ENCODE measurements around the gene EXOC6B.

EXOC6B gene

DNA sequence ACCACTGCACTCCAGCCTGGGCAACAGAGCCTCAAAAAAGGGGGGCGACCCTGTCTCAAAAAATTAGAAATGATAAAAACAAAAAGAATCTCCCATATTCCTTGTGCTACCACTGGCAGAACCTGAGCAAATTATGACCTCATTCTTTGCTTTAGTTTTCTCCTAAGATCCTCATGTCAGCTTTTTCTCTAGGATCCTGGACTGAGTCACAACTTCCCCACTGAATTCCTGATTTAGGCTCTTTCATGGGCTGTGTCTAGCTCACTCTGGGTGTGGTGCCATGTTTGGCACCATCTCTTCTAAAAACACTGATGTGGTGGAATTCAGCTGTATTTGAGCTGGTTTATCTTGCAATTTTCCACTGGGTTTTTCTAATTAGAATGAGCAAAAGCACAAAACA is 37.1 kb downstream of the EXOC6B start:
- Histone ChIP-seq H3K9ac (ENCODE audit: low read depth, low read length) (no peak overlapping the region), H3K9me3 (ENCODE audit: control insufficient read depth, insufficient read depth, low read length) (0 out of 2 replicates have a peak, but pooled peaks cover 4% of the 10 kb centered on the region), H3K4me1 (ENCODE audit: control insufficient read depth, insufficient read depth, low read length) (no peaks in the 10 kb centered on the region), H3K27ac (ENCODE audit: low read depth, low read length) (no peak overlapping the region), H3K36me3 (ENCODE audit: control insufficient read depth, insufficient read depth, low read length) (peaks cover 5% of the 10 kb centered on the region; the same call in 1 of the 2 replicates), H3K27me3 (ENCODE audit: control insufficient read depth, insufficient read depth, low read length) (no peaks in the 10 kb centered on the region), H3K4me3 (ENCODE audit: low read depth, low read length) (no peak overlapping the region)

DNA sequence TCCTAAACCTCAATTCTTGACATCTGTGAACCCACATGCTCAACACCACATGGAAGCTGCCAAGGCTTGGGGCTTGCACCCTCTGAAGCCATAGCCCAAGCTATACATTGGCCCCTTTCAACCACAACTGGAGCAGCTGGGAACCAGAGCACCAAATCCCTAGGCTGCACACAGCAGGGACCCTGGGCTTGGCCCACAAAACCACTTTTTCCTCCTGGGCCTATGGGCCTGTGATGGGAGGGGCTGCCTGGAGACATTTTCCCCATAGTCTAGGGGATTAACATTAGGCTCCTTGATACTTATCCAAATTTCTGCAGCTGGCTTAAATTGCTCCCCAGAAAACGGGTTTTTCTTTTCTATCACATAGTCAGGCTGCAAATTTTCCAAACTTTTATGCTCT is 40.3 kb downstream of the EXOC6B start:
- H3K9ac ChIP-seq (ENCODE audit: low read depth, low read length): no peak overlapping the region
- H3K4me1 ChIP-seq (ENCODE audit: control insufficient read depth, insufficient read depth, low read length): peaks cover 9% of the 10 kb centered on the region
- no peak overlapping the region for H3K4me3 ChIP-seq (ENCODE audit: low read depth, low read length)
- H3K27me3 ChIP-seq (ENCODE audit: control insufficient read depth, insufficient read depth, low read length): no peaks in the 10 kb centered on the region
- 0 out of 2 replicates have a peak, but pooled peaks cover 4% of the 10 kb centered on the region for H3K9me3 ChIP-seq (ENCODE audit: control insufficient read depth, insufficient read depth, low read length)
- H3K27ac ChIP-seq (ENCODE audit: low read depth, low read length): no peak overlapping the region
- H3K36me3 ChIP-seq (ENCODE audit: control insufficient read depth, insufficient read depth, low read length): peaks cover 5% of the 10 kb centered on the region; the same call in 1 of the 2 replicates

DNA sequence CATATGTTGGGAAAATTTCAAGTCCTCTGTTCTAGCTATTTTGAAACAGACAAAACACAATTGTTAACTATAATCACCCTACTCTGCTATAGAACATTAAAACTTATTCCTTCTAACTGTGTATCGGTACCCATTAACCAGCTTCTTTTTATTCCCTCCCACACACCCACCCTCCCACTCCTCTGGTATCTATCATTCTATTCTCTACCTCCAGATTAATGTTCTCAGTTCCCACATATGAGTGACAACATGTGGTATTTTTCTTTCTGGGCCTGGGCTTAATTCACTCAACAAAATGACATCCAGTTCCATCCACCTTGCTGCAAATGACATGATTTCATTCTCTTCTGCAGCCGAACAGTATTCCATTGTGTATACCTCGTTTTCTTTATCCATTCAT is 43.3 kb downstream of the EXOC6B start:
- Histone ChIP-seq H3K4me1 (ENCODE audit: control insufficient read depth, insufficient read depth, low read length) (peaks cover 10% of the 10 kb centered on the region), H3K9ac (ENCODE audit: low read depth, low read length) (no peak overlapping the region), H3K4me3 (ENCODE audit: low read depth, low read length) (no peak overlapping the region), H3K9me3 (ENCODE audit: control insufficient read depth, insufficient read depth, low read length) (0 out of 2 replicates have a peak, but pooled peaks cover 4% of the 10 kb centered on the region), H3K27ac (ENCODE audit: low read depth, low read length) (no peak overlapping the region), H3K36me3 (ENCODE audit: control insufficient read depth, insufficient read depth, low read length) (peaks cover 5% of the 10 kb centered on the region; the same call in 1 of the 2 replicates), H3K27me3 (ENCODE audit: control insufficient read depth, insufficient read depth, low read length) (no peaks in the 10 kb centered on the region)

DNA sequence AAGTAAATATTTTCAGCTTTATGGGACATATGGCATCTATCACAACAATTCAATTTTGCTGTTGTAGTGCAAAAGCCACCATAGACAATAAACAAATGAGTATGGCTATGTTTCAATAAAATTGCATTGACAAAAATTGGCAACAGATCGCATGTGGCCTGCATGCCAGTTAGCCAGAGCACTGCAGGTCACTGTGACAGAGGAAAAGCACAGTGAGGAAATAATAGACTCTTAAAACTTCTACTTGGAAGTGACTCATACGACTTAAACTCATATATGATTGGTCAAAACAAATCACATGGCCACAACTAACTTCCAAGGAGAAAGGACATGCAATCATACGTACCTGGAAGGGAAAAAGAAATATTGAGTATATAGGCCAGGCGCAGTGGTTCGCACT is 44.4 kb downstream of the EXOC6B start:
- Histone ChIP-seq H3K9me3 (ENCODE audit: control insufficient read depth, insufficient read depth, low read length) (0 out of 2 replicates have a peak, but pooled peaks cover 4% of the 10 kb centered on the region), H3K27me3 (ENCODE audit: control insufficient read depth, insufficient read depth, low read length) (no peaks in the 10 kb centered on the region), H3K36me3 (ENCODE audit: control insufficient read depth, insufficient read depth, low read length) (peaks cover 5% of the 10 kb centered on the region; the same call in 1 of the 2 replicates), H3K27ac (ENCODE audit: low read depth, low read length) (no peak overlapping the region), H3K4me3 (ENCODE audit: low read depth, low read length) (no peak overlapping the region), H3K4me1 (ENCODE audit: control insufficient read depth, insufficient read depth, low read length) (peaks cover 10% of the 10 kb centered on the region), H3K9ac (ENCODE audit: low read depth, low read length) (no peak overlapping the region)

DNA sequence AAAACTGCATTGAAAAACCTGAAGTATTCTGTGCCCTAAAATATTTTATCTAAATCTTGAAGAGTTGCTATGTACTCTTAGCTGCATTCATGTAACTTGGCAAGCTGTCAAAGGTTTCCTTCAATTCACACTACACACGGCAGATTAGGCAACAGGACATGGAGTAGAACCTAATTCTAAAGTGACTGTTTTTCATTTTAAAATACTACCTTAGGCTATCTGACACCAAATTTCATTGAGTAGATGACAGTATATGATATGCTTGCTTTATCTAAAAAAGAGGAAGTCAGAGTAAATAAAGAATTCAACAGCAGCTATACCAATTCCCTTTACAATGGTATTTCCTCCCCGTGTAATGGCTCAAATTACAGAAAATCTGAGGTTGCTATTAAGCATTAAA is 45.4 kb downstream of the EXOC6B start:
- Histone ChIP-seq H3K4me1 (ENCODE audit: control insufficient read depth, insufficient read depth, low read length) (peaks cover 11% of the 10 kb centered on the region), H3K27me3 (ENCODE audit: control insufficient read depth, insufficient read depth, low read length) (no peaks in the 10 kb centered on the region), H3K9me3 (ENCODE audit: control insufficient read depth, insufficient read depth, low read length) (0 out of 2 replicates have a peak, but pooled peaks cover under 1% of the 10 kb centered on the region), H3K9ac (ENCODE audit: low read depth, low read length) (no peak overlapping the region), H3K36me3 (ENCODE audit: control insufficient read depth, insufficient read depth, low read length) (peaks cover 5% of the 10 kb centered on the region; the same call in 1 of the 2 replicates), H3K4me3 (ENCODE audit: low read depth, low read length) (no peak overlapping the region), H3K27ac (ENCODE audit: low read depth, low read length) (no peak overlapping the region)

DNA sequence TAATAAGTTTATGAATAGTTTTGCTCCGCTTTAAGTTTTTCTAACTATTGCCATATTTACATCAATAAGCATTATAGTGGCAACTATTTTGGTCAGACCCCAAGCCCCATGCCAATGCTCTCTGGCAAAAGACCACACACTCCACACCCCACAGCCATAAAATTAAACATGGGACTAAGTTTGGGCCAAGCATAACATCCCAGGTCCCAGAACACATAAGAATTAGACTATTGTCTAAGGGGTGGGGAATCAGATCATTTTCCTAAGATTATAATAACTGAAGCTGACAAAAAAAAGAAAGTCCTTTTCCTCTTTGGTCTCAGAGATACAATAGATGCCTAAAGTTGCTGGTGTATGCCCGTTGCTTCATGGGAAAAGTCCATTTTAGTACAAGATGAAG is 46.3 kb downstream of the EXOC6B start:
- Histone ChIP-seq H3K4me3 (ENCODE audit: low read depth, low read length) (no peak overlapping the region), H3K27me3 (ENCODE audit: control insufficient read depth, insufficient read depth, low read length) (no peaks in the 10 kb centered on the region), H3K4me1 (ENCODE audit: control insufficient read depth, insufficient read depth, low read length) (peaks cover 20% of the 10 kb centered on the region), H3K9me3 (ENCODE audit: control insufficient read depth, insufficient read depth, low read length) (no peaks in the 10 kb centered on the region), H3K27ac (ENCODE audit: low read depth, low read length) (no peak overlapping the region), H3K36me3 (ENCODE audit: control insufficient read depth, insufficient read depth, low read length) (peaks cover 5% of the 10 kb centered on the region; the same call in 1 of the 2 replicates), H3K9ac (ENCODE audit: low read depth, low read length) (no peak overlapping the region)

DNA sequence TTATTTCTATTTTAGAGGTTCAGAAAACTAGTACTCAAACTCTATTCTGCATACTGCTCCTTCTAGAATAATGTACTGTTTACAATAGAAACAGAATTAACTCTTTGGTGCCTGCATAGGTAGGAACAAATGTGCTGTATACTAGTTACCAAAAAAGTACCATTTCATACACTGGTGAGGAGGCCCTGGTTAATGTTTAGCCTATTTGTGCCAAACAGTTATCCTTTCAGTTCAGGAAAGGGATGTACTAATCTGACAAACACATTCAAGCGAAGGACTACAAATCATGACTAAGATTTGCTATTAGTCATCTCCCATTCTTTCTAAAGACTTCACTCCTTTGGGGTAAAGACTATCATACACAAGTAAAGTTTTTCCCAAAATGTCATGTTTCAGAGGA is 47.4 kb downstream of the EXOC6B start:
- Histone ChIP-seq H3K27me3 (ENCODE audit: control insufficient read depth, insufficient read depth, low read length) (no peaks in the 10 kb centered on the region), H3K36me3 (ENCODE audit: control insufficient read depth, insufficient read depth, low read length) (no peaks in the 10 kb centered on the region), H3K4me1 (ENCODE audit: control insufficient read depth, insufficient read depth, low read length) (peaks cover 20% of the 10 kb centered on the region), H3K9me3 (ENCODE audit: control insufficient read depth, insufficient read depth, low read length) (no peaks in the 10 kb centered on the region), H3K27ac (ENCODE audit: low read depth, low read length) (no peak overlapping the region), H3K4me3 (ENCODE audit: low read depth, low read length) (no peak overlapping the region), H3K9ac (ENCODE audit: low read depth, low read length) (no peak overlapping the region)

DNA sequence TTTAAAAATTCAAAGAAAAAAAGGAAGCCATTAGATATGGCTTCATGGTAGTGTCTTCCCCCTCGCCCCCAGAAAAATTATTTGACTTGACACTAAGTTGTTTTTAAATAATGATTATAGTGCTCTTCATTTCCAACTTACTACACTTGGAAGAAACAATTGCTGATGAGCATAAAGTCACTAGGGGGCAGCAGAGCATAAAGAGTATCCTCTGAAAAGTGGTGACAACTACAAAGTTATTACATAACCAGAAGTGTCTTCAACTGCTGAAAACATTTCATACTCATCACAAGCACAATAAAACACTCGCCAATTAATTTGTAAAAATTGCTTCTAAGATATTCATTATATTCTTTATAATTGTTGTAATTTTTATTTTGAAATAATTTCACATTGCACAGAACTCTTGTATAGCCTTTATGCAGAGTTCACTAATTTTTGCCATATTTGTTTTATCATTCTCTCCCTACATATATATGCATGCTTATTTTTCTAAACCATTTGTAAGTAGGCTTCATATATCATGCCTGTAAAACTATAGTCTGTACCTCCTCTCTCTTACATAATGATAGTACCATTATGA is 54.9 kb downstream of the EXOC6B start:
- peaks cover 18% of the 10 kb centered on the region for H3K4me1 ChIP-seq (ENCODE audit: control insufficient read depth, insufficient read depth, low read length)
- H3K9me3 ChIP-seq (ENCODE audit: control insufficient read depth, insufficient read depth, low read length): no peaks in the 10 kb centered on the region
- no peaks in the 10 kb centered on the region for H3K27me3 ChIP-seq (ENCODE audit: control insufficient read depth, insufficient read depth, low read length)
- no peak overlapping the region for H3K27ac ChIP-seq (ENCODE audit: low read depth, low read length)
- no peak overlapping the region for H3K9ac ChIP-seq (ENCODE audit: low read depth, low read length)
- H3K36me3 ChIP-seq (ENCODE audit: control insufficient read depth, insufficient read depth, low read length): no peaks in the 10 kb centered on the region
- H3K4me3 ChIP-seq (ENCODE audit: low read depth, low read length): no peak overlapping the region

DNA sequence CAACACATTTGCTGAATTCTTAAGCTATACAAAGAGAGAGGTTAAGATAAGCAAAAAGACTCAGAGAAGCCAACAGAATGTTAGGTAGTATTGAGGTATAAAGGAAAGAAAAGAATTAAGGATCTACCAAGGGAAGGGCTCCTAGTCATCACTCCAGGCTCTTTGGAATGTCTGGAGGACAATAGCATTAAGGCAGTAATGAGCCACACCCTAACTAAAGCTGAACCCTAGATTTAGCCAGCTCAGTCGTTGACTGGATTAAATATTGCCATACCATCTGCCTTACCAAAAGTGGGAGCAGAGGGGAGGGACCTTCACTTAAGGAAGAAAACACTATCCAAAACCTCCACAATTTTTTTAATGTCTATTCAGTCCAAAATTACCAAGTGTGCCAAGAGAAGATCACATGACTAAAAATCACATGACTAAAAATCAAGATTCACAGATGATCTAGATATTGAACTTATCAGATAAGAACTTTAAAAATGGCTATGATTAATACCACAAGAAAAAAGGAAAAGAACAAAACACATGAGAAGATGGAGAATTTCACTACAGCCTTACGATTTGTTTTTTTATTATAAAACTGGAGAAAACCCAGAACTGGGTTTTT is 59.7 kb downstream of the EXOC6B start:
- H3K27ac ChIP-seq (ENCODE audit: low read depth, low read length): no peak overlapping the region
- peaks cover 8% of the 10 kb centered on the region; the same call in 1 of the 2 replicates for H3K4me1 ChIP-seq (ENCODE audit: control insufficient read depth, insufficient read depth, low read length)
- H3K27me3 ChIP-seq (ENCODE audit: control insufficient read depth, insufficient read depth, low read length): no peaks in the 10 kb centered on the region
- no peak overlapping the region for H3K9ac ChIP-seq (ENCODE audit: low read depth, low read length)
- H3K36me3 ChIP-seq (ENCODE audit: control insufficient read depth, insufficient read depth, low read length): 0 out of 2 replicates have a peak, but pooled peaks cover 5% of the 10 kb centered on the region
- H3K9me3 ChIP-seq (ENCODE audit: control insufficient read depth, insufficient read depth, low read length): peaks cover 7% of the 10 kb centered on the region
- no peak overlapping the region for H3K4me3 ChIP-seq (ENCODE audit: low read depth, low read length)

DNA sequence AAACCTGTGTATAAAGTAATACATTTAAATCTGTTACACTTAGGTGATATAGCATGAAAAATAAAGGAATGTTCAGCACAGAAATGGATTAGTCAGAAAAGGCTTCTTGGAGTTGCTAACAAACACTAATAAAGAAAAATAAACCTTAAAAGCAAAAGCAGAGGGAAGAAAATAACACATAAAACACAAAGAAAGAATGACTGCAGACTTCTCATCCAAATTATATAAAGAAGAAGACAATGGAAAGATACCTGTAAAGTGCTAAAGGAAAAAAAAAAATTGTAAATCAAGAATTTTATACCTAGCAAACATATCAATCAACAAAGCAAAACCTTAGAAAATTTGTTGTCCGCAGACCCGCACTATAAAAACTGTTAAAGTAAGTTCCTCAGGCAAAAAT is 63.6 kb downstream of the EXOC6B start:
- H3K4me3 ChIP-seq (ENCODE audit: low read depth, low read length): no peak overlapping the region
- no peaks in the 10 kb centered on the region for H3K4me1 ChIP-seq (ENCODE audit: control insufficient read depth, insufficient read depth, low read length)
- H3K27me3 ChIP-seq (ENCODE audit: control insufficient read depth, insufficient read depth, low read length): no peaks in the 10 kb centered on the region
- no peak overlapping the region for H3K27ac ChIP-seq (ENCODE audit: low read depth, low read length)
- no peak overlapping the region for H3K9ac ChIP-seq (ENCODE audit: low read depth, low read length)
- peaks cover 7% of the 10 kb centered on the region for H3K9me3 ChIP-seq (ENCODE audit: control insufficient read depth, insufficient read depth, low read length)
- 0 out of 2 replicates have a peak, but pooled peaks cover 5% of the 10 kb centered on the region for H3K36me3 ChIP-seq (ENCODE audit: control insufficient read depth, insufficient read depth, low read length)

DNA sequence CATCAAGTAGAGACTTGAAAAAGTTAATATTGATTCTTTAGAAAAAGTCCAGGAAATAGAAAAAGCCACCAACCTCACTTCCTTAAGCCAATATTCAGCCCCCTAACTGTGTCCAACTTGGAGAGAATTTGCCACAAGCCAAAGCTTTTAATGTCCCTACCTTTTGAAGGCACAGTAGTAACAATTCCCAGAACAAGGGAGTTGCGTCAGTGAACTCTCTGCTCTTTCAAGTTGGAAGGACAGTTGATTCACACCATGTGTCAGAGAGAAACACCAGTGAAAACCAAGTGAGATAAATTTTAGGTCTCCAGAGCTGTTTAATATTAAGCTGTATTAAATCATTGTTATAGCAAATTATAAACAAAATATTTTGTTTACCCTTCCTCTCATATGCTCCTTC is 66.1 kb downstream of the EXOC6B start:
- 0 out of 2 replicates have a peak, but pooled peaks cover 5% of the 10 kb centered on the region for H3K36me3 ChIP-seq (ENCODE audit: control insufficient read depth, insufficient read depth, low read length)
- H3K9ac ChIP-seq (ENCODE audit: low read depth, low read length): no peak overlapping the region
- H3K27ac ChIP-seq (ENCODE audit: low read depth, low read length): no peak overlapping the region
- H3K9me3 ChIP-seq (ENCODE audit: control insufficient read depth, insufficient read depth, low read length): peaks cover 7% of the 10 kb centered on the region
- H3K4me1 ChIP-seq (ENCODE audit: control insufficient read depth, insufficient read depth, low read length): peaks cover 12% of the 10 kb centered on the region
- no peak overlapping the region for H3K4me3 ChIP-seq (ENCODE audit: low read depth, low read length)
- H3K27me3 ChIP-seq (ENCODE audit: control insufficient read depth, insufficient read depth, low read length): no peaks in the 10 kb centered on the region

Measured in HUES48 (cell line).